Neural crest cell (in vitro differentiated cells): ENCODE measurements around the gene DIRAS2. TPM values are rescaled to one million over a fixed set of nuclear protein-coding genes. Genes with fewer than 3 reads are reported as not detected.

ENCODE experiments used
- DNase-seq: peaks from one replicate; pipeline ENCODE4 v3.0.0; 2021; ENCODE audit warnings: low read depth, mixed read lengths, low spot score
- H3K27ac Mint-ChIP-seq: one replicate; pipeline ENCODE4 v1.8.0; 2021; ENCODE audit warnings: mild to moderate bottlenecking, mixed read lengths; ENCODE audit not compliant: unreplicated experiment
- H3K27me3 Mint-ChIP-seq: 2 replicates; pipeline ENCODE4 v1.8.0; 2021; ENCODE audit warnings: low read depth, mild to moderate bottlenecking, mixed read lengths
- H3K36me3 Mint-ChIP-seq: 2 replicates; pipeline ENCODE4 v1.8.0; 2021; ENCODE audit warnings: low read depth, mild to moderate bottlenecking, mixed read lengths
- H3K4me1 Mint-ChIP-seq: 2 replicates; pipeline ENCODE4 v1.8.0; 2021; ENCODE audit warnings: mixed read lengths
- H3K4me3 Mint-ChIP-seq: one replicate; pipeline ENCODE4 v1.8.0; 2021; ENCODE audit warnings: mild to moderate bottlenecking, mixed read lengths
- H3K9me3 Mint-ChIP-seq: 2 replicates; pipeline ENCODE4 v1.8.0; 2021; ENCODE audit warnings: mixed read lengths
- total RNA-seq: library from RNA; stranded (reverse); gene quantifications from 2 replicates; pipeline ENCODE4 v1.2.1, GENCODE V29; 2021
- TF ChIP-seq, protein P1 (sequence below): fragments of 200-600 bp; sonication (generic); conservative IDR thresholded peaks from 2 replicates; pipeline ENCODE4 v1.5.0; 2021; ENCODE audit warnings: antibody characterized with exemption, mild to moderate bottlenecking

Gene DIRAS2
- total RNA-seq, 1 donor from 2014 or later, result 0.77 TPM

DNA sequence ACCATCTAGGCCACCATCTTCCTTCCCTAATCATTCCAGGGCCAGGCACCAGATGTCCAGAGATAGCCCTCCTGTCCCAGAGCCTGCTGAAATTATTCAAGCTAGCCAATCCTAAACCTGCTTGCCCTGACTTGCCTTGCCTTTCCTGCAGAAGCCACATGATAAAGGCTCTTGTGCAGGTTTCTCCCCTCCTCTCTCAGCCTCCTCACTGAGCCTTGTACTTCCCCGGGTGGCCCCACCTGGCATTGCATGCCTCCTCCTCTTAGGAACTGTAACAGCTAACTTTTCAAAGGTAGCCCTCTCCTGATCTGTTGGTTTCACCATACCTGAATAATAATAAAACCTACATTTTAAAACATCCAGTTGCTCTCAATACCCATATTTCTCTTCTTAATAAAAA is 42.6 kb downstream of the DIRAS2 start:
- TF ChIP-seq, protein P1, sequence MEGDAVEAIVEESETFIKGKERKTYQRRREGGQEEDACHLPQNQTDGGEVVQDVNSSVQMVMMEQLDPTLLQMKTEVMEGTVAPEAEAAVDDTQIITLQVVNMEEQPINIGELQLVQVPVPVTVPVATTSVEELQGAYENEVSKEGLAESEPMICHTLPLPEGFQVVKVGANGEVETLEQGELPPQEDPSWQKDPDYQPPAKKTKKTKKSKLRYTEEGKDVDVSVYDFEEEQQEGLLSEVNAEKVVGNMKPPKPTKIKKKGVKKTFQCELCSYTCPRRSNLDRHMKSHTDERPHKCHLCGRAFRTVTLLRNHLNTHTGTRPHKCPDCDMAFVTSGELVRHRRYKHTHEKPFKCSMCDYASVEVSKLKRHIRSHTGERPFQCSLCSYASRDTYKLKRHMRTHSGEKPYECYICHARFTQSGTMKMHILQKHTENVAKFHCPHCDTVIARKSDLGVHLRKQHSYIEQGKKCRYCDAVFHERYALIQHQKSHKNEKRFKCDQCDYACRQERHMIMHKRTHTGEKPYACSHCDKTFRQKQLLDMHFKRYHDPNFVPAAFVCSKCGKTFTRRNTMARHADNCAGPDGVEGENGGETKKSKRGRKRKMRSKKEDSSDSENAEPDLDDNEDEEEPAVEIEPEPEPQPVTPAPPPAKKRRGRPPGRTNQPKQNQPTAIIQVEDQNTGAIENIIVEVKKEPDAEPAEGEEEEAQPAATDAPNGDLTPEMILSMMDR, result peak; percentile 20
- H3K4me1 Mint-ChIP-seq, result no peaks in the 10 kb centered on the region
- no peak for DNase-seq
- peaks cover 2% of the 10 kb centered on the region for H3K9me3 Mint-ChIP-seq
- peaks cover 2% of the 10 kb centered on the region for H3K36me3 Mint-ChIP-seq
- no peak overlapping the region for H3K4me3 Mint-ChIP-seq
- H3K27ac Mint-ChIP-seq, result no peak overlapping the region
- H3K27me3 Mint-ChIP-seq, result peaks cover 7% of the 10 kb centered on the region

DNA sequence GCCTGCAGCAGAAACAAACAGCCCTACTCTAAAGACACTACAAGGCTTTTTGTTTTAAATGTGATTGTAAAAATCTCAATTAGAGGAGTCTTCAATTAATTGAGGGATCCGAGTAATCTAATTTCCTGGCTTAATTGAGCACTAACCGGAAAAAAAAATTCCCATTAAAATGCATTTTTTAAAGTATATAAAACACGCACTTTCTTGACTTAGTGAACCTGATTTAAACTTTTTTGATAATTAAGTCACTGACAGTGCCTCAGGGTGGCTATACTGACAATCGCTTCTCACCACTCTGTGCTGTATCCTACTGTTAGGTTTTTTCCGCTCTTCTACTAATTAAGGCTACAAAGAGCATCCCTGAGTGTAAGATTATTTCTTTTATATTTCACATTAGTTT is 44.4 kb downstream of the DIRAS2 start:
- TF ChIP-seq, protein P1, result no peak
- Mint-ChIP-seq H3K4me1 (no peaks in the 10 kb centered on the region), H3K36me3 (peaks cover 4% of the 10 kb centered on the region), H3K4me3 (no peak overlapping the region), H3K9me3 (peaks cover 9% of the 10 kb centered on the region), H3K27ac (no peak overlapping the region), H3K27me3 (peaks cover 7% of the 10 kb centered on the region)
- no peak for DNase-seq

DNA sequence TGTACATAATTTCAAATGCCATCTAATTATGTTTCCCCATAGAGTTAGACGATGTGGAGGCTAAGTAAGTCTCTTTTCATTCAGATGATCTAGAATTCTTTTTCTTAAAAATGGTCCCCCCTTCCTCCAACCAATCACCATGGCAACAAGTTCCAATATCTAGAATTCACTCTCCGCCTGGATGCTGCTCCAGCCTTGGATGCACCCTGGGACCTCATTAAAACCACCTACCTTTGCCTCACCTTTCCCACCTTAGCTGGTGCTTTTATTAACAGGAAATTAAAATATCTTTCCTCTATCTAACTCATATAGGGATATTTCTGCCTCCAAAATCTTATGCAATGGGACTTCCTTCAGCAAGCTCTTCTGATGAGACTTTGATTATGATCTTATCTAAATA is 49.0 kb downstream of the DIRAS2 start:
- Mint-ChIP-seq H3K36me3 (peaks cover 4% of the 10 kb centered on the region), H3K27me3 (peaks cover 14% of the 10 kb centered on the region), H3K4me3 (no peak overlapping the region), H3K27ac (no peak overlapping the region), H3K9me3 (peaks cover 9% of the 10 kb centered on the region), H3K4me1 (no peaks in the 10 kb centered on the region)
- TF ChIP-seq, protein P1, result no peak
- DNase-seq, result no peak

DNA sequence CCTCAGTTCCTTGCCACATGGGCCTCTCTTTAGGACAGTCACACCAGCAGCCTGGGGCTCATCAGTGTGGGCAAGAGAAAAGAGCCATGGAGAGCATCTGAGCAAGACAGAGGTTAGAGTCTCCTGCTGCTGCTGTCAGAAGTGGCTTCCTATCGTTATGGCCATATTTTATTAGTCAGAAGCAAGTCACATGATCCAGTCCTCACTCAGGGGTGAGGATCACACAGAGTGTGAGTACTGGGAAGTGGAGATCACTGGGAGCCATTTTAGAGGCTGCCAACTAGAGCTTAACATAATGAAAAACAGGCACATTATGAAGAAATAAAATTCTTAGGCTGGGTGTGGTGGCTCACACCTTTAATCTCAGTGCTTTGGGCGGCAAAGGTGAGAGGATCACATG is 62.0 kb downstream of the DIRAS2 start:
- Mint-ChIP-seq H3K27ac (no peak overlapping the region), H3K36me3 (no peaks in the 10 kb centered on the region), H3K27me3 (no peaks in the 10 kb centered on the region), H3K4me3 (no peak overlapping the region), H3K4me1 (peaks cover 4% of the 10 kb centered on the region), H3K9me3 (no peaks in the 10 kb centered on the region)
- DNase-seq, result no peak
- TF ChIP-seq, protein P1, result no peak

DNA sequence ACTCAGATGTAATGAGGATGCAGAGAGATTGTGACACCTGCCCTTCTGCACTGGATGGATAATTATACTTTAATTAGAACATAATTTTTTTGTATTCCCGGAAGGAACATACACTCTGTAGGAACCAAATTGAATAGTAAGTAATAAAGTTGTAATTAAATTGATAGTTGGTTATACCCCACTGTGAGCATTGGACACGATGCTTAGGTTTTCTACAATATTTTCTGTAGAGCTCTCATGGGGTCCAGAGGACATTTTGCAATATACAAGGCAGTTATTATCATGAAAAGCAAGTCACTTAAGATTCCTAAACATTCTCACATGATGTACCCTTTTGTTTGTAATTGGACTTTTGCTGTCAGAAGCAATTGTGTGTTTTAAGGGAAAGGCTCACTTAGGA is 63.4 kb downstream of the DIRAS2 start:
- H3K36me3 Mint-ChIP-seq, result no peaks in the 10 kb centered on the region
- H3K27me3 Mint-ChIP-seq, result no peaks in the 10 kb centered on the region
- peaks cover 2% of the 10 kb centered on the region for H3K9me3 Mint-ChIP-seq
- TF ChIP-seq, protein P1, result no peak
- no peak overlapping the region for H3K27ac Mint-ChIP-seq
- DNase-seq, result no peak
- peaks cover 4% of the 10 kb centered on the region for H3K4me1 Mint-ChIP-seq
- no peak overlapping the region for H3K4me3 Mint-ChIP-seq
